HG03565 (cell line): ENCODE results near the gene ATP6V1B1.

Source experiments
- ATAC-seq: cut with Tn5 transposase; IDR thresholded peaks from one replicate; pipeline ENCODE4 v1.9.1; 2021; ENCODE audit warnings: mild to moderate bottlenecking, moderate library complexity; ENCODE audit not compliant: unreplicated experiment

The ATP6V1B1 gene

DNA sequence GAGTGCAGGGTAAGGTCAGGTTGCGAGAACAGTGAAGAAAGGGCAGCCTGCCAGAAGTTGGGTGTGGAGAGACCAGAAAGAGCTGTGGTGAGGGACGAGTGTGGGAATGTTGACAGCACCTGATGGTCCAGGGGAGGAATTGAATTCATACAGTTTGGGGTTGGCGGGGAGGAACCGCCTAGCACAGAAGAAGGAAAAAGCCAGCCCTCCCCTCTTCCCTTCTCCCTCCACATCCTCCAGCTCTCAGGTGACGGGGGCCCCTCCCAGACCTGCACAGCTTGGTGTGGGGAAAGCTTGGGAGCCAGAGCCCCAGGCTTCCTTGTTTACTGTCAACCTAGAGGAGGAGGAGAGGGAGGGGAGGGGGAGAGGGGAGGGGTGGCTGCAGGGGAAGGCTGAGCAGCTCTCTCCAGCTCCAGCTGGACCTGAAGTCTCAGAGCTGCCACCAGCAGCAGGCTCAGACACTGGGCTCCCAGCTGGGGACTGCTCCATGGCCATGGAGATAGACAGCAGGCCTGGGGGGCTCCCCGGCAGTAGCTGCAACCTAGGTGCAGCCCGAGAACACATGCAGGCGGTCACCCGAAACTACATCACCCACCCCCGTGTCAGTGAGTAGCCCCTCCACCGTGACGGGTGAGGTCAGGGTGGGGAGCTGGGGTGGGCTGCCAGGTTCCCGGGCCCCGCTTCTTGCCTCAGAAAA, at the start of gene ATP6V1B1:
Gene ATP6V1B1 (plus strand): TSS at position 433 of the 697 bp plus-strand sequence. CDS start 55 bp downstream, at position 488.
- ATAC-seq: no peak

DNA sequence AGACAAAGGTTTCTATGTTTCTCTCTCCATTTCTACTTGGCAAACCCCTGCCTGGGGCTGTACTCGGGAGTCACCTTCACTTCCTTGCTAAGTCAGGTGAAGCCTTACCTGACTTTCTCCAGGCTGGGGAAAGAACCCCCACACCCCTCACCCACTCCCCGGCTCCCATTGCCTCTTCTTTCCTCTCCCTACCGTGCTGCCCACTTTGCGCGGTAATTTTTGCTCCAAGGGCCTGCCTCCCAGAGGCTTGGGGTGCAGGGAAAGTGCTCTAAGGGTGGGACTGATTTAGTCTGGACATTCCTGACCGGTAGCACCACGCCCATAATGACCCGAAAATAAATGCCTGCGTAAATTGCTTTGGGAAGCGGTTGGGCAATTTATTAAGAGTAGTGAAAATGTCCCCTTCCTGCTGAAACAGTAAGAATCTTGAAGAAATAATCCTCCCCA, 49.1 kb upstream of the ATP6V1B1 start:
- no peak for ATAC-seq

DNA sequence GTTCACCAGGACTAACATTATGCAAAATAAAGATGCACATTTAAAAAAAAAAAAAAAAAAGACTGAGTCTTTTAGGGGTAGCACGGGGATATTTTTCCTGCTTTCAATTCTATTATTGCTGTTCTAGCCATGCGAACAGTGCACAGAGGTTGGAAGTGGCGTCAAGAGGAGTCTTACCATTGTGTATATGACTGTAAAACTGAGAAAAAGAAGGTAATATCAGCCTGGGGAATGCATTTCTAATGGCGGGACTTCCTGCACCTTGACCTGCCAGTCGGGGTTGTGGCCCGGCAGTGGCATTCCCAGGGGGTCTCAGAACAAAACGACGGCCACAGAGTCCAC, 48.5 kb upstream of the ATP6V1B1 start:
- ATAC-seq: no peak

DNA sequence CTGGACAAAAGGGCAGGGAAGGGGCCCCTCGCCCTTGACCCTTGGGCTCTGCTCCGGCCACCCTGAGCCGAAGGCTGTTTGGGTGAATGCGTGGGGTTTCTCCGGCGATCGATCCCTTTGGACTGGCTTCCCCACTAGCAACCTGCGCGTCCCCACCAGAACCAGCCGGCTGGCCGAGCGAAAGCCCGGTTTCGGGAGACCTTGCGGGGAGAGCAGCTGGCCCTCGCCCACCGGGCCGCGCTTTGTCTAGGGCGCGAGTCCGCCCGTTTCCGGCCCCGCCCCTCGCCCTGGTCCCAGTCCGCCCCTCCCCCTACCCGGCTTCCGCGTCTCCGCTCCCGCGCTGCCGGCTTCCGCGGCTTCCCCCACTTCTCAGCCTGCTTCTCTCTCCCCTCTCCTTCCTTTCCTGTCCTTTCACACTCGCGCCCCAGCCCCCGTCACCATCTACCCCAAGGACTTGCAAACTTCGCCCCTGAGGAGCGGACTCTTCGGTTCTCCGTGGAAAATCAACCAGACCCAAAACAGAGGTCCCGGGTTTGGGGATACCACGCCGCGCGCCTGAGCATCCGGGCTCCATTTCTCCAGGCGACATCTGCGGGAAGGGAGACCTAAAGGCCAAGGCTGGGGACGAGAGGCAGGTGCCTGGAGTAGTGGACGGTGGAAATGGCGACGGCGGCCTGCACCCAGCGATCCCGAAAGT, 48.0 kb upstream of the ATP6V1B1 start:
- no peak for ATAC-seq

DNA sequence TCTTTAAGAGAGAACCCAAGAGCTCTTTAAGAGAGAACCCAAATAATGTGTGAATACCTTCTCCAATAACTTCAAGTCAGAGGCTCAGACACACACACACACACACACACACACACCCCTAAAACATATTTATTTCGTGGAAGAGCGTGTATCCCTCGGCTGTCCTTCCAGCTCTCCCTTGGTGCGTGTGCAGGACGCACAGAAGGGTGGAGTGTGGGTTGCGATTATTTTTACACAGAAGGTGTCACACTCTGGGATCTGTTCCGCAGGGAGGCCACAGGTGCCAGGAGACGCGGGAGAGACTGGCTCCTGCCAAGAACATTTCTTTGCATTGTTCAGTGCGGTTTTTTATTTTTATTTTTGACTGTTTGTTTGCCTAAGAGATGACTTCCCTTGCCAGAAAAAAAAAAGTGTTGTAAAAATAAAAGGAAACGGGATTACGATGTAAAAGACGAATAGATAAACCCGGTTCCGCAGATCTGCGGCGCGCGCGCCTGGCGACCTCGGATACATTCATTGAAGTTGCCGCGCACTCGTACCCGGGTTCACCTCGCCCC, 47.3 kb upstream of the ATP6V1B1 start:
- ATAC-seq: no peak

DNA sequence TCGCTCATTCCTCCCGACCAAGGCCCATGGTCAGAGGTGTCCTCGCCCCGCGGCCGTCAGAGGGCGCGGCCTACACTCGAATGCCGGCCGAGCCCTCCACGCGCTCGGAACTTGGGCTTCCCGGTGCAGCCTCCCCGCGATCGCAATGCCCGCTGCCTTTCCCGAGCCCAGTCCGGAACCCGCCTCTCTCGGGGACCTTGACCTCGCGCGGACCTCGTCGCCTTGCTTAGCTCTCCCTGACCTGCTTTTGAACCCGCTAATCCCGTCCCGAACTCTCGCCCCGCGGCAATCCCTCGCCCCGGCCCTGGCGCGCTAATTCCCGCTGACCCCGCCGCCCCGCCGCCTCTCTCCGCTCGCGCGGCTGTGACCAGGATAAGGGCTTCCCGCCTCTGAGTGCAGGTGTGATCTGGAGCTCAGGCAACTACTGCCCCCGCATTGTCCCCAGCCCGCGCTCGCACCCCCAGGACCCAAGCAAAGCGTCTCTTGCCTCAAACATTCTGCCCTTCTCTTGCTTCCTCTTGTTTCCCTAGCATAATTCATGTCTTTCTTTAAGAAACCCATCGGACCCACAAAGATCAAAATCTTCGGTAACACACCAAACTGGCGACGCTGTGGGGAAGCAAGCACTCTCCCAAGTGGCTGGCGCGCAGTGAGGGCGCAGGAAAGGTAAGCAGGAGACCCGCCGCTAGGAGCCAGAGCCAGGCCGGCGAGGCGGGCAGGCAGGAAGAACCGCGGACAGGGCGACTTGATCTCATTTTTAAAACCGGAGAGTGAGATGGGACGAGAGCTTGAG, 46.6 kb upstream of the ATP6V1B1 start:
- no peak for ATAC-seq

DNA sequence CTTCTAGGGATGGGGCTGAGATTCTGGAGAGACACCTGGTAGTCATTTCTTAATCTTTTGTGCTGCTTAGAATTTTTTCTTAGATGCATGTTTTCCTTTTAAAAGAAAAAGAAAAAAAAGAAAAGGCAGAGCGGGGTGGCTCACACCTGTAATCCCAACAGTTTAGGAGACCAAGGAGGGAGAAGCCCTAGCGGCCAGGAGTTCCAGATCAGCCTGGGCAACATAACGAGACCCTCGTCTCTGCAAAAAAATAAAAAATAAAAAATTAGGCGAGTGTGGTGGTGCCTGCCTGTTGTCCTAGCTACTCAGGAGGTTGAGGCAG, 46.0 kb upstream of the ATP6V1B1 start:
- no peak for ATAC-seq

DNA sequence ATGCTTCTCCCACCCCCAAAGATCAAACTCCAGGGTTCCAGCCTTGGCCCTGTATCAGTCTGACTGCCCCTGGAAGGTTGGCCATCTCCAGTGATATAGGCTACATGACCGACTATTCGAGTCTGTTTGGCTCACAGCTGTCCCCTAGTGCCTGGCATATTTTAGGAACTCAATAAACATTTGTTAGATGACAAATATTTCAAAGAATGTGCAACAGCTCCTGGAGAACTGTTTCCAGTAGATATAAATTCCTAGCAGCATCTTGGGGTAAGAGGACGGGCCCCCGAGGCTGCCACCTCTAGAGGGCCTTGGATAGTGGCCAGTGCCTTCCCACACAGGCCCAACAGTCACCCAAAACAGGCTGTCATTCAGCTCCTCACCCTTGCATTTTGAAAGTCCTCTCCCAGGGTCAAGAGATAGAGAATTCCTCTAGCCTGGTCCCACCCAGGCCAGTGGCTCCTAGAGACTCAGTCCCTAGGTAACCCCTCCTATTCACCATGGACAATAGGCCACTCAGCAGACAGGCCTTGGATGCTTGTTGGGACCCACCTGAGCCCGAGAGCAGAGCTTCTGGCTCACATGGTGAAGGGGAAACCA, 45.1 kb upstream of the ATP6V1B1 start:
- no peak for ATAC-seq

DNA sequence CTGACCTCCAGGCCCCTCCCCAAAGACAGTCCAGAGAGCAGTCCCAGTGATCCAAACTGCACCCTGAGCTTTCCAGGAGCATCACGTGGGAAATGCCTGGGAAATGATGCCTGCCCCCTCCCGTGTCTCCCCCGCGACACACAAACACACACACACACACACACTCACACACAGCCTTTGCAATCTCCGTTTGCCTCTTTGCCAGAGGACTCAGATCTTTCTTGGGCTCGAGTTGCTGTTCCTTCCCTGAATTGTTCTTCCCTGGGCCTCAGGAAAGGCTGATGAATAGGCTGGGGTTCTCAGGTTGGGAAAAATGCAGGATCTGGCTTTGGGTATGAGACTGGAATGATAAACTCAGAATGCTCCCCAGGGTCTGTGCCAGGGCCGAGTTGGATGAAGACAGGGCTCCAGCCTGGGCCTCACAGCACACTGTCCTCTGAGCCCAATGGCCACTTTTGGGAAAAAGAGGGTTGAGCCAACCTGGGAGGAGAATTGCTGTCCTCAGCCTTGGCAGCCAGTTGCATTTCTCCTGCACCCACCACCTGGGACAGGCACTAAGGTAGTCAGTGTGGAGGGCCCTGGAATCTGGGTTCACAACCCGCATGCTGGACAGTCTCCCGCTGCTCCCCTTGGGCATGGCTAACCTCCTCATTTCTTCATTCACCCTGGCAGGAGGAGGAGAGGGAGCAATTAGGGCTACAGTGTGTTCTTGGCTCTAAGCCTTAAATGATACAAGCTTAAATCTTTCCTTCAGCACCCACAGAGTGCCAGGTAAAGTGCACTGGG, 43.9 kb upstream of the ATP6V1B1 start:
- no peak for ATAC-seq

DNA sequence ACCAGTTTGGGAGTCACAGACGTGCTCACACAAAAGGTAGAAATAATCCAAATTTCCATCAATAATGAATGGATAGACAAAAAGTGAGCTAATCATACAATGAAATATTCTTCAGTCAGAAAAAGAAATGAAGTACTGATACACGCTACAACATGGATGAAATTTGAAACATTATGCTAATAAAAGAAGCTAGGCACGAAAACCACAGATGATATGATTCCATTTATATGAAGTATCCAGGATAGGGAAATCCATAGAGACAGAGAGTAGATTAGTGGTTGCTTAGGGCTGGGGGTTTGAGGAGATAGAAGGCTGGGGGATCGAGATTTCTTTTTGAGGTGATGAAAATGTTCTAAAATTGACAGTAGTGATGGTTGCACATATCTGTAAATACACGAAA, 43.0 kb upstream of the ATP6V1B1 start:
- no peak for ATAC-seq

DNA sequence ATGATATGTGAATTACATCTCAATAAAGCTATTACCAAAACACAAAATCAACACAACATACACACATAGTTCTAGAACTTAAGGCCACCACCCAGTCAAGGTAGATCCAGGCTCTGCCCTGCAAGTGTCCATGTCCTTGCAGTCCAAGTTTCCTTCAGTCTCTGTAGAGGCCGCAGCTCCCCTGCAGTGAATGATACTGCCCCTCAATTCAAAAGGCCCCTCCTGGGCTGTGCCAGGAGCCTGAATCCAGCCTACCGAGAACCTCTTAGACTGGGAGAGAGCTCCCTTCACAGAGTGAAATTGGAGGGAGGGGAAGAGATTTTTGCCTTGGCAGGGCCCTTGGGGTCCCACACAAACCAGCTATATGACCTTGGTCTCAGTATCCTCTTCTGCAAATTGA, 42.5 kb upstream of the ATP6V1B1 start:
- ATAC-seq: no peak

DNA sequence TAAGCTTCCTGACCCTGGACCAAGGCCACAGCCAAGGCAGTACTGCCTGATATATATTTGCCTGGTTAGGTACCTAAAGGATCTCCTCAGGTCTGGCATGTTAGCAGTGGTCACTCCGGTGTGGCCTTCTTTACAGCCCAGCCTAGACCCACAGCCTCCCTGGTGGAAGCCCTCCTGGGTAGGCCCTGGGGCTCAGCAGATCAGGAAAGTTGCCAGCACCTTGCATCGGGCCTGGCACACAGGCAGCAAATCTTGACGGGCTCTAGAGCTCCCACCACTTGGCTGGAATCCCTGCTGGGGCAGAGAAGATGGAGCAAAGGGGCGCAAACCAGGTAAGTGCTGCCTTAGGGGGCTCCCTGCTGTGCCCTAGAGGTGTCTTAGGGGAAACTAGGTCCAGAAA, 40.9 kb upstream of the ATP6V1B1 start:
- no peak for ATAC-seq

DNA sequence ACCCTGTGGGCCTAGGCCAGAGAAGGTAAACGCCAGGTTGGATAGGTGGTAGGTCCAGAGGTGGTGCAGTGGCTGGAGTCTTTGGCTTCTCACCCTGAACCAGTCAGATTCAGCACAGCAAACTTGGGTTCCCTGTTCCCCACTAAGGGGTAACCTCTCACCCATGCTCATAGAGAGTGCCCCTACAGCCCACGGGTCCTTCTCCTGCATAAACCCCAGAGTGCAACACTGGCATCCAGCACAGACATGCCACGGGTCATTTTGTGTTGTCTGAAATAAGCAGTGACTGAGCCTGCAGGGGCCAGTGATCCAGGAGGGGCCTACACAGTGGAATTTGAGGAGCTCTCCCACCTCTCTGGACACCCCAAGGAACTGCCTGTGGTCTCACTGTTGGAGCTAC, 40.5 kb upstream of the ATP6V1B1 start:
- ATAC-seq: no peak

DNA sequence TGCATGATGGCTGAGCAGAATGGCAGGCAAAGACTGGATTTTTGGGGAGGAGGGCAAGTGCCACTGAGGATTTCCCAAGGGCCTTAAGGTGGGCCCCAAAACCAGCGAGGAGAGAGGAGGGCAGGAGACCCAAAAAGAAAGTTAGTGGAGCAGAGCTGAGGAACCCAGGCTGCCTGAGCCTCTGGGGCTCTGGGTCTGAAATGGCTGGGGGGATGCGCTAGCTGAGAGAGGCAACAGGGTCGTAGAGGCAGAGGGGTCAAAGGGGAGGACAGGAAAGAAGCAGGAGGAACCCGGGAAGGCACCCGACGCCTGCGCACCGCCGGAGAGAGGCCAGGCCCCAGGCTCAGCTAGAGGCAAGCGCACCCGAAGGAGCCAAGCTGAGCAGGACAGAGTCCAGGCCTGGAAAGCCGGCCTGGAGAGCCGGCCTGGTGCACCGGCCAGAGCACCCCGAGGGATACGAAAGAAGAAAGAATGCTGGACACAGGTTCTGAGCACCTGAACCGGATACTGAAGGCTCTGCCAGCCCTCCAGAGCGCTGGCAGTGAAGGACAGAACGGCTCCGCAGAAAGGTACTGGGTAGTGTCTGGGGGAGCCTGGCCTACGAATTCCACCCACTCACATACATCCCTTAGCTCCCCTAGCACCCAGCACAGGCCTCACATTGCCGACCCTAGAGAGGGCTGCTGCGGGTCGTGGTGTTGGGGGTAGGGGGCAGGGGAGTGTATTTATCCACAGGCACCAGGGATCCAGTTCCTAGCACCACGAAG, 39.5 kb upstream of the ATP6V1B1 start:
- ATAC-seq: no peak

DNA sequence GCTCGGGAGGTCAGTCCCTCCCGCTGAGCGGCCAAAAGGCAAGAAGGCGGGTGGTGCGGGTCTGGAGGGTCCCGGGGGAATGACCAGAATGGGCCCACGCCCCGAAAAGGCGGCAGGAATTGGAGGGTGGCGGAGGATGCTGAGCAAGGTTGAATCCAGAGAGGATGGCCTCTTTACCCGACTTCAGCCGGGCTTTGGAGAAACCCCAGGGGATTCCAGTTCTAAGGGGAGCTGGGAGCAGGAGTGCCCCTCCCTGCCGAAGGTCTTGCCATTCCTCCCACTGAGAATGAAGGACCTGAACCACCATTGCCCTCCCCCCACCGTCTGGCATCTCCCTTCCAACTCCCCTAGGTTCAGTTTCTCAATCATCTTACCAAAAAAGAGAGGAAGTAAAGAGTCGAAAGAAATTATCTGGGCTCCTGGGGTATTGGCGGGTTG, 38.9 kb upstream of the ATP6V1B1 start:
- no peak for ATAC-seq

DNA sequence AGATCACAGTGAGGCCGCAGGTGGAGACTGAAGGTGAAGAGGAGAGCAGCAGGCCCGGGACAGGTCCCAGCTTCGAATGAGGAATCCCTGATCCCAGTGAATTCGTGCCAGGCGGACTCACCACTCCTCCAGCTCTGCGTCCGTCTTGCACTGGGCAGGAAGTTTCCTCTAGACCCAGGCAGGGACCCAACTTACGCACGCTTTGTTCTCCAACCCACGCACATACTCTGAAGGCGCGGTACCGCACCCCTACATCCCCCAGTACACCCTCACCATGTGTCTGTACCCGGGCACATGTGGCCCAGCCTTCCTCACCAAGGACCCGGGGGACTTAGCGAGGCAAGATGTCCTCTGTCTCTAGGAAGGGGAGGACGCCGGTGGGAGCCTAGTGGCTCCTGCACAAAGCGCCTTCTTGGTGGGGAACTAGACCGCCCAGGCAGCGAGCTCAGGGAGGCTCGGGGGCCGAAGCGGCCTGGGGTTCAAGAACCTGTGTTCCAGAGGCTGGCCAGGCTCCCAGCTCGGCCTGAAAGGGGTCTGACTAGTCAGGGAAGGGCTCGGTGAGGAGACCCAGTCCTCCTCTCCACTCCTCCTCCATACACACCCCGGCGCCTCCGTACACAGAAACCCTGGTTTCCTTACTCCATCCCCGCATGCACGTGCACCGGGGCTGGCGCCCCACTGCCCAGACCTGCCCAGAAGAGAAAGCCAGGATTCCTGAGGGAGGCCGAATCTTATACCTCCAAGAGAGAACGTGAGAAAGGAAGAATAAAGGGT, 38.3 kb upstream of the ATP6V1B1 start:
- no peak for ATAC-seq

DNA sequence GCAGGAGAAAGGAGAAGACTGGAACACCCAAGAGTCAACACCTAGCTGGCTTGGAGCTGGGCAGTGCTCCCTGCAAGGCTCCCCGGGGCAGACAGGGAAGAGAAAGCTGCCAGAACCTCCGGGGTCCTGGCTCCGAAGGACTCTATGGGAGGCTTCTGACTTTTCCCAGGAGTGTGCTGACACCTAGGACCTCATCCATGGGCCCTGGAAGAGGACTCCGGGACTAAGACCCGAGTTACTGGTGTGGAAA, 37.8 kb upstream of the ATP6V1B1 start:
- ATAC-seq: no peak

DNA sequence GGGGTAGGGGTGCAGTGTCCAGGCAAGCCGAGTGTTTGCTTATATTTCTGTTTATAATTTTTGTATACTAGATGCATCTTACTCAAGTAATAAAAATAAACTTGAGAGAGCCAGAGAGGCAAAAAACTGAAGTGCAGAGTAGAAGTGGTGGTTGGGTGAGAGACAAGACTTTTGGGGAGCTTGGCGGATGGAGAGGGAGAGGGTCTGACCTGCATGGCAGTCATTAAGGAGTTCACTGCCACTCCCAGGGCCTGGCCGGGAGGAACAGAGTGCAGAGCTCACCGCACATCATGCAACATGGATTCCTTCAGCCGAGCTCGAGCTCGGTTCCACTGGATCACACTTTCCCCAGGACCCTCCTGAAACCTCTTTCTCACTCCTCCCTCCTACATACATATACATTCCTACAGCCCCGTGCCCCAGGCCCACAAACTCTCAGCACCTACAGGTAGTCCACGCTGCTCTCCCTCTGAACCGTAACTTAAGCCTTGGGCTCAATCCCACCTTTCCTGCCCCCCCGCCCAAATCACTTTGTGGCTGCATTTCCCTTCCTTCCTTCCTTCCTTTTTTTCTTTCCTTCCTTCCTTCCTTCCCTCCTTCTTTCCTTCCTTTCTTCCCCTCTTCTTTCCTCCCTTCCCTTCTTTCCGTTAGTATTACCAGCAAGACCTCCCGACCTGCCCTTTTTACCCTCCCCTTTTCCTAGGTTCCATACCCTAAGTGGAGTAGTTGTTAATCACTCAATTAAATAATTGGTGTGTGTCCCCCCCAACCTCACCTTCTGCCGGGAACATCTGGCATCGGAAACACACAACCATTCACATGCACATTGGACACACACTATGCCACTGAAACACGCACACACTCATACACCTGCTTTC, 37.1 kb upstream of the ATP6V1B1 start:
- ATAC-seq: no peak
